HK-2 (cell line): ENCODE data around the gene FASLG.

Source experiments
- DNase-seq: peaks from one replicate; pipeline ENCODE4 v3.0.0-alpha.2; 2018; ENCODE audit not compliant: unreplicated experiment

FASLG gene

GRCh38 chr1:172646653-172647052 lies 12.2 kb upstream of the FASLG start:
- DNase-seq: no peak

GRCh38 chr1:172647110-172647564 lies 11.8 kb upstream of the FASLG start:
- no peak for DNase-seq

- no peak for DNase-seq
Measured at GRCh38 chr1:172647987-172648386, 10.9 kb upstream of the FASLG start.

- DNase-seq: no peak
Measured at GRCh38 chr1:172650474-172651193, 8.3 kb upstream of the FASLG start.

- DNase-seq: no peak
Measured at GRCh38 chr1:172653015-172653709, 5.7 kb upstream of the FASLG start.

- DNase-seq: no peak
Measured at GRCh38 chr1:172654535-172654934, 4.4 kb upstream of the FASLG start.

DNA sequence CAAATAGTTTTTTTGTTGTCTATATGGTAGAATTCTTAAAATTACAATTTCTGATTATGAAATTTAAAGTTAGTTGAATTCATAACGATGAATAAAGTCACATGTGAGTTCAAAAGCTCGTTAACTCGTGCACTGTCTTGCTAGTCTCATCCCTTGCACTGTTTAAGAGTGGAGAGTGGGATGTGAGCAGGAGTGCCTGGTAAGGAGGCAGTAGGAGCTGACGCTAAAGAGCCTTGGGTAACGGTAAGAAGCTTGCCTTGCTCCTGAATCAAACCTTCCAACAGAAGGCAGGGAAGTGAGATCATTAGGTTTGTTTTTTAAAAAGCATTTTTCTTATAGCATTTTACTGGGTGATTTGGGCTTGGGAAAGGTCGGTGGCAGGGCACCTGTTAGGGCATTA lies 2.3 kb upstream of the FASLG start:
- DNase-seq: no peak

- DNase-seq: no peak
Measured at GRCh38 chr1:172657586-172657985, 1.3 kb upstream of the FASLG start.

DNA sequence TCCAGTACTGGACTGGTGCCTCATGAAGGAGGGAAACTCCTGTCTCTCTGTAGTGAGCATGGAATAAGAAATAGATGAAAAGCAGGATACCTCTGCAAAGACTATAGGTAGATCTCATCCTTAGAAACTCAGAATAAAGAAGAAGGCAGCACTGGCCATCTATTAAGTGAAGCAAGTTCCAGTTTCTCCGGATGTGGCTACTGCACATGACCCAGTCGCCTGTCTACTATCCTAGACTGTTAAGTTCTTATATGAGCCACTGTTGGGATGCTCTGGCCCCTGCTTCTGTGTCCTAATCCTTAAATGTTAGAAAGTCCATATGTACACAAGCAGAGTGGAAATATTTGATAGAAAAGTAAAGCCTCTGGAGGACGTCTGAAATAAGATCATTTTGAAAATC lies 2.2 kb downstream of the FASLG start:
- no peak for DNase-seq

- DNase-seq: peak; percentile 86
Measured at GRCh38 chr1:172662464-172663109, 3.7 kb downstream of the FASLG start.

DNA sequence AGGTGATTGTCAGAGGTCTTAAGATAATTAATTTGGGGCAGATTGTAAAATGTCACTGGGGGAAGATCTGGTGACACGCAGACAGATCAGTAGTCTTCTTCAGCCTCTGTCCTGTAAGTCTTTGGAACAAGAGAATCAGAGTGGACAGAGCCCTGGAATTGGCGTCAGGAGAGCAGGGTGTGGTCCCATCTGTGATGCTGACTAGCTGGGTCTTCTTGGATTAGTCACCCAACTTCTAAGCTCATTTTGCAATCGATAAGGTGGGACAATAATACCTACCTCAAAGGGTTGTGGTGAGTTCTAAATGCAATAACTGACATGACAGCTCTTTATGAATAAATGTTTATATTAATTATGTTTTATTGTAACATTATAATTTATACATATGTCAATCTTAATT lies 4.8 kb downstream of the FASLG start:
- DNase-seq: no peak

- no peak for DNase-seq
Measured at GRCh38 chr1:172668097-172668496, 9.2 kb downstream of the FASLG start.

DNA sequence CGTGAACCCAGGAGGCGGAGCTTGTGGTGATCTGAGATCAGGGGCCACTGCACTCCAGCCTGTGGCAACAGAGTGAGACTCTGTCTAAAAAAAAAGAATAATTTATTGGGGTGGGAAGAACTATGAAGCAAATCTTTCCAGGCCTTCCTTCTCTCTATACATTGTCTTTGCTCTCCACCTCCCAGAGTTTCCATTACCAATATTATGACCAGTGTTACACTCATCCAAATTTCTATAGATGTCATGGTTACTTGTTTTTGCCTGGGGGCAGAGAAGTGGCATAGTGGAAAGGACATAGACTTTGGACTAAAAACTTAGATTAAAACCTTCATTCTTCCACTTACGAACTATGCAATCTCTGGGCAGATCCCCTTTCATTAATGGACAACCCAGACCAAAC lies 10.1 kb downstream of the FASLG start:
- no peak for DNase-seq

- no peak for DNase-seq
Measured at GRCh38 chr1:172670316-172670715, 11.4 kb downstream of the FASLG start.

DNA sequence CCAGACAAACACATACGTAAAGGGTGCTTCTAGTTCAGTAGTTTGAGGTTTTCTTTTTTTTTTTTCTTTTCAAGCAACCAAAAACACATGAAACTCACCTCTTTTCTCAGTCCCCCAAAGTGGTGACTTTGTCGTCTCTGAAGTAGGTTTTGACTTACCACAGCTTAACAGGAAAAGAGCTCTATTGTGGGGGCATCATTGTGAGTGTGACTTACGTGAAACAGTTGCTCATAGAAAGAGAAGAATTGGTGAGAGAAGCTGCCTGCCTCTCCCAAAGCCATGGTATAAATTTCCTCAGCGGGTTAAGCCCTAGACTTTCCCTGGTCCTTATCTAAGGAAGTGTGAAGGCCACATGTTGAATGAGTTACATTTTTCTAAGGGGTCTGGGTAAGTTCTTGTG lies 11.9 kb downstream of the FASLG start:
- no peak for DNase-seq

DNA sequence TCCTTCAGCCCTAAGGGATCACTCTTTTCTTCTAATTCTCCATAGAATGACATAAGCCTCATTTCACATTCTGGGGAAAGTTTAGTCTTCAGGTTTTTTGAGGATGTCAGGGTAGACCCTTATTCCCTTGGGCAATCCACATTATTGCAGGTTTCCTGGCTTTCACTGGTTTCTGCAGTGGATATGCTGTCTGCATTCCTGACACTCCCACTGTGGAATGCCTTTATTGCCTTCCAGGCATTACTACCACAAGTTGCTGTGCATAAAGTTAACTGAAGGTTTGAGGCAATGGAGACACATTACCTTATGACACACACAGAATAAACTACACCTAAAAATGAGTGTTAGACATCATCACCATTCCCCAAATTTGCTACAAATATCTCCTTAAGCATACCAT lies 12.7 kb downstream of the FASLG start:
- no peak for DNase-seq

- DNase-seq: no peak
Measured at GRCh38 chr1:172672720-172673119, 13.8 kb downstream of the FASLG start.

DNA sequence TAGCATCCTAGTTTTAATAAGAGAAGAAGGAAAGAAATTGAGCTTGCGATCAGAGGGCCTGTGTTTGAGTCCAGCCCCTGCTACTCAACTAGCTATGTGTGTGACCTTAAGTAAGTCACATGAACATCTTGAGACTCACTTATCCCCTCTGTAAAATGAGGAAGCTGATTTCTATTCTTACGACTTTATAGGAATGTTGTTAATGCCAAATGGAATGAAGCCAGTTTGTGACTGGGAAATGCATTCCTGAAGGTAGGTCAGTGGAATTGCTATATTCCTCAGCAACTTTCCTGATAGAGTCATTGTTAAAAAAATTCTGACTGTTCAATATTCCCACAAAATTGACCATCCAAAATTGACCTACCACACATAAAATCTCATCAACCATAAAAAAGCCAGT lies 14.9 kb downstream of the FASLG start:
- no peak for DNase-seq

- no peak for DNase-seq
Measured at GRCh38 chr1:172674831-172675613, 16.1 kb downstream of the FASLG start.

DNA sequence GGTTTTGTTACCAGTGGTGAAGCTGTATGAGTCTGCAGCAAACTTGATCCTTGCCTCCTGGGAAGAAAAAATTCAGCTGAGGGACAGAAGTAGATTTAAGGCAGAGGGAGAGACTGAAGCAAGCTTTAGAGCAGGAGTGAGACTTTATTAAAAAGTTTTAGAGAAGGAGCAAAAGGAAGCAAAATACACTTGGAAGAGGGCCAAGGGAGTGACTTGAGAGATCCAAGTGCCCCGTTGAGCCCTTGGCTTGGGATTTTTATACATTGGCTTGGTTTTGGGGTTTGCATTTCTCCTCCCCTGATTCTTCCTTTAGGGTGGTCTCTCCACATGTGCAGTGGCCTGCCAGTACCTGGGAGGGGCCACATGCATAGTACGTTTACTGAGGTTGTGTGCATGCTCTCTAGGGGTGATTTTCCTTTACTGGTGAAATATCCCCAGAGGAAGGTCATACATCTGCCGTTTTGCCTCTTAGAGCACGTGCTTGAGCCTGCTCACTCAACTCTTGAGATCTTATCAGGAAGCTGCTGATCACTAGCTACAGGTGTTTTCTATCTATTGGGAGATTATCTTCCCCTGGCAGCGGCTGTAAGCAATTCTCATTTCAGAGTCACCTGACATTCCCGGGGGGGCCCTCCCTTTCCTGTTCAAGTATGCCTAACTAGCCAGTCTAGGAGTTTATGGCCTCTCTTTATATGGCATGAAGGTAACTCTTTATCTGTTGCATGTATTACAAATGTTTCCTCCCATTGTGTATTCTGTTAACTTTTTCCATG lies 20.3 kb downstream of the FASLG start:
- no peak for DNase-seq

DNA sequence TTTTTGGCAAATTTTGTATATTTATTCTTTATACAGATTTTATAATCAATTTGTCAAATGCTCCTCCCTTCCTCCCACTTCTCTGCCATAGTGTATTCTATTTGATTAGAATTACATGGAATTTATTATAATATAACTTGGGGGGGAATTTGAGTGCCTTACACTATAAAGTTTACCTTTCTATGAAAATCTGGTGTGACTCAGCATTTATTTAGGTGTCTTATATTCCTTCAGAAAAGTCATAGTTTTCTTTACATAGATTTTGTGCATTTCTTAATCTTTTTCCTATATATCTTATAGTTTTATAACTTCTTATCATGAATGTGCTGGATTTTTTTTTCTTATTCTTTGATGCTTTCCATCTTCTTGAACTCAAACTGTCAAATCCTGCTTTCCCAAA lies 21.3 kb downstream of the FASLG start:
- DNase-seq: no peak
